ENCODE results near the gene SLC6A3.
A peak's percentile ranks its signal among the peaks of the same experiment; 100 is the strongest.

The SLC6A3 gene

DNA sequence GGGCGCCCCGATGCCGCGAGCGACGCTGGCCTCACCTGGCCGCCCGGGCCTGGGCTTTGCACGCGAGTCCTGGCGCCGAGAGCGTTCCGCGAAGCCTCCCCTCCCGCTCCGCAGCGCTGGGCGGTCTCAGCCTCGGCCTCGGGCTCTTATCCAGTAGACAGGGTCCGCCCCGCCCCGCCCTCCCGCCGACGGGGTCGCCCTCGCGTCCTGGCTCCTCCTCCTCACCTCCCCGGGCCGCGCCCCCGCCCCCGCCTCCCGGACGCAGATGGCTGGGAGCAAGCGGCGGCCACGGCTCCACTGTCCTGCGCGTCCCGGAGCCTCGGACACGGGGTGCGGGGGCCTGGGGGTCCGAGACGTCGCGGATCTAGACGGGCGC lies at the start of gene SLC6A3:
Gene SLC6A3, minus strand, starts transcription at position 128 of the 376 bp plus-strand sequence. CDS start 2,243 bp downstream, outside the sequence.
- no peak for DNase-seq (ENCODE audit: low spot score)

DNA sequence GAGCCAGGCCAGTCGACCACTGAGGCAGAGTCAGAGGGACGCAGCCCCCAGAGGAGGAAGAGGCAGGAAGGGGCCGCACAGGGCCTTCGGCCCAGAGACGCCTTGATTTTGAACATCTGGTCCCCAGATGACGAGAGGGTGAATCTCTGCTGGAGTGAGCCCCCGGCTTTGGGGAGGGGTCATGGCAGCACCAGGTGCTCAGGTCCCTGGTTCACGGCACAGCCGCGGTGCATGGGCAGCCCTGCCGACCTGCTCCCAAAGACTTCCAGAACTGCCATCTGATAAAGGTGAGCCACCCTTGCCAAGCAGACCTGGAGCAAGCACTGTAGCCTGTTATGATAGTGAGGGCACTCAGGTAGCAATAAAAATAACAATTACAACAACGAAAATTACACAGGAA lies 48.7 kb upstream of the SLC6A3 start:
- no peak for DNase-seq (ENCODE audit: low spot score)

DNA sequence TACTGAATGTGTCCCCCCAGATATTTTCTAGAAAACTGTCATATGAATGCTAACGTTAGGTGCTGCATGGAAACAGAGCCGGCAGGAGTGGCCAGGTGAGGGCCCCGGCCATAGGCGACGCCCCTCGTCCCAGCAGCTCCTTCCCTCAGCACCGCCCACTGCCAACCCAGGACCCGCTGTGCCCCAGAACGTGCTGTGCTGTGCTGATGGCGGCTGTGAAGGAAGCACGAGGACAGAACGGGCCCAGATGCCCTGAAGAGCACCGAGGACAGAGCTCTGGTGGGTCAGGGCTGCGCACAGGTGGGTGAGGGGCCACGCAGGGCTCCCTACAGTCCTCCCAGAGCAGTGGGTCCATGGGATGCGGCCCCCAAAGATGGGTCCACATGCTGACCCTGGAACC lies 48.2 kb upstream of the SLC6A3 start:
- no peak for DNase-seq (ENCODE audit: low spot score)

DNA sequence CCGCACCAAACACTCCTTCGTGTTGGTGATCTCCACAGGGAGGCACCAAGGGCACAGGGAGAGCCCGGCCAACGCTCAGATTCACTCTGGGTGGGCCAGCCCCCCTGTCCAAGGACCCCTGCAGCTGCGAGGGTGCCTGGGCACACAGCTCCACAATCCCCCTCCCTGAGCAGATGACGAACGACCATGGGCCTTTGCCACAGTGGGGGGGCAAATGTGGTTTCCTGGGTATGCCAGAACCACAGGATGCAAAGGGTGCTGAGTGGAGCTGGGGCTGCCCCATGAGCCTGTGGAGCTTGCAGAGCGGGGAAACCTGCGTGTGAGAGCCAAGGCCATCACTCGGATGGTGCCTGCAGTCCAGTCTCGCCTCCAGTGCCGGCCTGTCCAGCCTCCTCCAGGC lies 47.5 kb upstream of the SLC6A3 start:
- DNase-seq (ENCODE audit: low spot score) = no peak

DNA sequence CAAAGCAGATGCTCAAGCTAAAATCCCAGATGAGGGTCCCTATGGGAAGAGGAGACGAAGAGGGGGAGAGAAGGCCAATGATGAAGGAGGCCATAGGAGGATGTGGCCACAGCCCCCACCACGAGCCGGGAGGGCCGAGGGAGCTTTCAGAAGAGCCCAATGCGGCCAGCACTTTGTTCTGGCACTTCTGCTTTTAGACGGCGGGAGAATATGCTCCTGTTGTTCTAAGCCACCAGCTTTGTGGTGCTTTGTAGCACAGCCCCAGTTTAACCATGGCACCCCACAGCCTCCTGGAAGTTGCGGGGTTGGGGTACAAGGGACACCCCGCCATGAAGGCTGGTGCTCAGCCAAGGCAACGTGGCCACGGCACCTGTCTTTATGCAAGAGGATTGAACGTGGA lies 45.1 kb upstream of the SLC6A3 start:
- no peak for DNase-seq (ENCODE audit: low spot score)

DNA sequence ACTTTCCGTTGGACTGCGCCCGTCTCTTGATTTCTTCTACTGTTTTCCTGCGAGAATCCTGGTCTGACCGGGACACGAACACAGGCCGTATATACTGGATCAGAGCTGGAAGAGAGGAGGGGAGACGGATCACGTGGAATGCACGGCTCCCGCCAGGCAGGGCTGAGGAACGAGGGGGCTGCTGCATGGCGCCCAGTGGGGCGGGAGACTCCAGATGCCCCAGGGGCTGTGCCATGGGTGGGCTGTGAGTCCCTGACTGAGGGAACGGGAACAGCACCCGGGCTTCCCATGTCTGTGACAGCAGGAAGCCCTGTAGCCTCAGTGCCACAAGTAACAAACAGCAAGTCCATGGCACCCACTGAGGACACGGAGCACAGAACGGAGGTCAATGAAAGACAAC lies 44.5 kb upstream of the SLC6A3 start:
- no peak for DNase-seq (ENCODE audit: low spot score)

DNA sequence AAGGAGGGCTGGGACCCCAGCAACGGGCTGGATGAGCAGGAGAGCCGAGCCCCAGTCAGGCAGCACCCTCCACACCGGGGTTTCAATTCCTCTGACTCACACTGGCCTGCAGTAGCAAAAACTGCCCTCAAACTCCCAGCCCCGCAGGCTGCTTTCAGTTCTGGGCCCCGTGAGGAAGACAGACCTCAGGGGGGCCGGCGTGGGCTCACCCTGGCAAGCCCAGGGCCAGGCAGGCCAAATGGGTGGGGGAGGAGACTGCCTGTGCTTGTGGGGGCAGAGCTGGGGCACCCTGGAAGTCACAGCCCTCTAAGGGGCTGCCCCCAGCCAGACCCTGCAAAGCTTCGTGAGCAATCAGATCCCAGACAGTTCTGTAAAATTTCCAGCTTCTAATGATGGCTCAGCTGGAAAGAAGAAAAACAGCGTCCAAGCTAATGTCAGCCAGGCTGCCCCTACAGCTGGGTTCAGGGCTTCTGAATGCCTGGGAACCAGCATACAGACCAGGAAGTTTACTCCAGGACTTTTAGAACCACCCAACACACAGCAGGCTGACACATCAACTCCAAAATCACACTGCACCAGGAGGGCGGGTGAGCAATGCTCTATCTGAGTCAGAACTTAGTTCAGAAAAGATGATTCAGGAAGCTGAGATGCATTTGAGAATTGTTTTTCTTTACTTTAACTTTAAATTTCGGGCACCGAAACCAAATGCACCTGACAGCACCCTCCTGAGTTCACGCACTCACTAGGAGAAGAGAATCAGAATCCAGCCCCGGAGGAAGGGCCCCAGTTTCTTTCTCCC lies 43.8 kb upstream of the SLC6A3 start:
- no peak for DNase-seq (ENCODE audit: low spot score)

DNA sequence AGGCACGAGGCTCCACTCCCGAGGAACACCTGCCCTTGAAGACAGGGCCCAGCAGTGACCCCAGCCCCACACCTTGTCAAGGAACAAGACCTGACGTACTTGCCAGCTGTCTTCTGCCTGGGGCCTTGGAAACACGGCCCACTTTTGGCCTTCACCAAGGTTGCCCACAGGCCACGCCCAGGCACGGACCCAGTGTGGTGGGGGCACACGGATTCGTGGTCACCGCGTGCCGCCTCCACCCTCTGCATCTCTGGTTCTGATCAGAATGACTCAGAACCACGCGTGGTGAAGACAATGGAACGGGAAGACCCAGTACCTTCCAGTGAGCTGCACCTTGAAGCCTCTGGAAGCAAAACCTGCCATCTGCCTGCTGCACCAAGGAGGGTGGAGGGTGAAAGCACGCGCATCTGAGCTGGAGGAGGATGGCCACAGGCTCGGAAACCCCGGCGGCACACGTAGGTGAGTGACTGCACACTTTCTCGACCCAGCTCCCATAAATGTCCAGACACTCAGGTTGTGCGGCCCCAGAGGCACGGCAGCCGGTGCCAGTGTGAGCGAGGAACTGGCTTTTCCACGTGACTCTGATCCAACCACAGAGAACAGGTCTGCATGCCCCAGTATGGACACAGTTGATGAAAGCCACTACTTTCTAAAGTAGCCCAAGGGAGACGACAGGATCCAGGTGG lies 42.0 kb upstream of the SLC6A3 start:
- DNase-seq (ENCODE audit: low spot score) = no peak

DNA sequence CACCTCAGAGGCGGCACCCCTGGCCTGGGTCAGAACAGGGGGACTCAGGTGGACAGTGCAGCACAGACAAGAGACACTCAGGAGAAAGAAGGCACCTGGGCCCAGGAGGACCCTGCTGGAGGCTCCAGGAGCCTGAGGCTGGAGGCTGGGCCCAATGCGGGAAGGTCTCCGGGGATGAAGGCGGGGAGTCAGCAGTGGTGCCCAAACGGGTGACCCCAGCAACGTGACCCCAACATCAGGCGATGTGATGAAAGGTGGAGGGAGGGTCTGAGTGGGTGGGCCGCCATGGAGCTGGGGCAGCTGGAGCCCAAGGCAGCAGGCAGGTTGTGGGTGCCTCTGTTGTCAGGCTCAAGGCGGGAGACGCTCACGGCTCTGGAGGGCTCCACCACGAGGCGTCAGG lies 41.0 kb upstream of the SLC6A3 start:
- DNase-seq (ENCODE audit: low spot score) = no peak

DNA sequence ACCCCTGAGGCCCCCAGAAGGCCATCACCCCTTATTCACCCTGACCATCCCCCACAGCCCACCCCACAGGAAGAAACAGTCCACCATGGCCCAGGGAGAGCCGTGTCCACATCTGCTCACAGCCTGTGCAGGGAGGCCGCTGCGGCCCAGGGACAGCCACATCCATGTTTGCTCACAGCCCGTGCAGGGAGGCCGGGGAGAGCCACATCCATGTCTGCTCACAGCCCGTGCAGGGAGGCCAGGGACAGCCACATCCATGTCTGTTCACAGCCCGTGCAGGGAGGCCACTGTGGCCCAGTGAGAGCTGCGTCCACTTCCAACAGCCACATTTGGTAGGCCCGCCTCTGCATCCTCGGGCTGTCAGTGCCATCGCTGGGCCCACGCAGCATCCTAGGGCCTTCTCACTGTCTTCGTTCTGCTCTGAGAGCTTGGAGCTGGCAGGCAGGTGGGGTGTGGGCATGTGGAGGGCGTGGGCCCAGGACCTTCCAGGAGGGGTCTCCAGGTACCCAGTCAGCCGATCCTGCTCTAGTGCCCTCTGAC lies 40.4 kb upstream of the SLC6A3 start:
- DNase-seq (ENCODE audit: low spot score) = no peak

DNA sequence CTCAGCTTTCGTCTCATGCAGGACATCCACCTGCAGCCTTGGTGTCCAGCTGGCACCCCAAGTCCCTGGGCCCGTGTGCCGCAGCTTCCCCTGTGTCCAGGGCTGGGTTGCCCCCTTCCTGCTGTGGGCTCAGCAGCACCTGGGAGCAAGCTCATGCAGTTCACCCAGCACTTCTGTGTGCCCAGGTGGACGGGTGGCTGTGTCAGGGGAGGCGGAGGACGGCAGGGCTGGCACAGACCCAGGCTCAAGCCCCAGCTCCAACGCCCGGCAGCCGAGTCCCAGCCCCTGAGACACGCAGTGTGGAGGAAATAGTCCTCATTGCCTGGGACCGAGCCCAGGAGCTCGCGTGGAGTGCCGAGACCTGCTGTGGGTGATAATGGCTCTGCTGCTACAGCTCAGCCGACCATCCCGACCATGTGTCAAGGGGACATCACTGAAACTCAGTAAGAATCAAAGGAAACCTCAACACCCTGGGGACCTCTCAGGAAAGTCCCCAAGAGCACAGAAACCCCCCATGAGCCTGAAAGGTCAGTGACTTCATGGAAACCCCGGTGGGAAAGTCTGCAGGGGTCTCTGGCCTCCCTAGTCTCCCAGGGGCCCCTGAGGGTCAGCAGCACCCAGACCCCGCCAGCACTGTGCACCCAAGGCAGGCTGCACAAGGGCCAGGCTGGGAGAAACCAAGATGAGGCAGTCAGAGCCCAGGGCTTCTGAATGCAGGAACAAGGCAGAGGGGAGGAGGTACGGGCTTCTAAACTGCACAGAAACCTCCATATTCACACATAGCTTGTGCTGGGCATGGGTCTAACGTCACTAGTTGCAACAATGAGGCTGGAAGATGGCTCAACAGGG lies 39.7 kb upstream of the SLC6A3 start:
- no peak for DNase-seq (ENCODE audit: low spot score)

DNA sequence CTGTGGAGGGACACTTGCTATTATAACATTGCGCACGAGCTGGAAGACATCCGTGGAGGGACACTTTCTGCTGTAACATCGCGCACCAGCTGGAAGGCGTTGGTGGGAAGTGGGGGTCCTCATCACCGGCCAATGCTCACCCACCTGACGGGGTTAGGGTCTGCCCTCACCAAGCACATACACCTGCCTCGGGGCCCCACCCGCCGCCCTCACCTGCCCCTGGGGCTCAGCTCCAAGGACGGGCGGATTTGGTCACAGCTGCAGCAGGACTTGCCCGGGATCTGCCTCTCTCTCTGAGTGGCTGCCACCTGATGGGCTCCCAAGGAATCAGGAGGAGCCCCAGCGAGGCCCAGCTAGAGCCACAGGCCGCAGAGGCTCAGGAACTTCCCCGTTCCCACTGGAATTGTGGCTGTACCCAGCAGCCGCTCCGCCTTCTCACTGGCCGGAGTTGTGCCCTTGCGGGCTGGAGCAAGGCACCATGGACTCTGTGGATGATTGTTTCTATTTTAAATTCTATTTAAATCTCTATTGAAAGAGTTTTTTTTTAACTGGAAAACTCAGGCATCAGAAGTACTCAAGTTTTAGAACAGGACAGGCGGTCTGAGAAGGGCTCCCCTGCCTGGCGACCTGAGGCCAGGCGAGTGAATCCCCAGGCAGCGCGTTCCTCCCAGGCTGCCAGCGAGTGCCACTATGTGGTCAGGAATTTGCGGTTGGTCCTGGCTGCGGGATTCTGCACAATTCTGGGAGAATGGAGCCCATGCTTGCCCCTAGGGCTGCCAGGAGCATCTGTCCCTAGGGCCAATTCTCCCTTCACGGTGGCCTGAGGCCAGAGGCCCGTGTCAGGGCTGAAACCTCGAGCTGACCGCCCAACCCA lies 38.9 kb upstream of the SLC6A3 start:
- no peak for DNase-seq (ENCODE audit: low spot score)

DNA sequence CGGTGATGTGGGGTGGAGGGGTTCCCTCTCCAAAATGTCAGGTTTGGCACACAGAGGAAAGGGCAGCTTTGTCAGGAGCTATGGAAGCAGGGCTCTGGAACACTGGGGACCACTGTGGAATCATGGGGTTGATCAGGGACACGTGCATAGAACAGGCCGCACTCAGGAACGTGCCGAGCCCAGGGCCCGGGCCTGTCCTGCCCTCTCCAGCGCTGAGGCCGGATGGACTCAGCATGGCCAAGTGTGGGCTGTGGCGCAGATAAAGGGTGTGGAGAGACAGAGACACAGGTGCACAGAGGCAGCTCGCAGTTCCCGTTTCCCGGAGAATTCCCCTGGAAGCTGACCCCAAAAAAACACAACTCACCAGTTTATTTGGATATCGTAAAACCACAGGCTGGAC lies 37.8 kb upstream of the SLC6A3 start:
- DNase-seq (ENCODE audit: low spot score) = no peak

DNA sequence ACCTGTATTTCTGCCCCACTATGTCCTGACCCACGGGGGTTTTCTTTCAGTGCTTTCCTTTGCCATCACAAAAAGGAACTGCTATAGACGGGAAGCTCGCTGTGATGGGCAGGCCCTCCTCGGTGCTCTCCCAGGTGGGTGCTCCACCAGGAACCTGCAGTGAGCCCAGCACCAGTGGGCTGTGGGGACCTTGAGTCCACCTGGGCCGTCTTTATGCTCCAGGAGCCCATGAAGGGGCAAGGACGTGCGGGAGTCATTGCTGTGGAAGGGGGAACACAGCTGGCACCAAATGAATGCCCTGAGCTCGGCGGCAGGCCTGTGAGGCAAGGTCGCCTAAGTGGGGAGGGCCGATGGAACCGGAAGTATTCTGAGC lies 36.7 kb upstream of the SLC6A3 start:
- DNase-seq (ENCODE audit: low spot score) = no peak

DNA sequence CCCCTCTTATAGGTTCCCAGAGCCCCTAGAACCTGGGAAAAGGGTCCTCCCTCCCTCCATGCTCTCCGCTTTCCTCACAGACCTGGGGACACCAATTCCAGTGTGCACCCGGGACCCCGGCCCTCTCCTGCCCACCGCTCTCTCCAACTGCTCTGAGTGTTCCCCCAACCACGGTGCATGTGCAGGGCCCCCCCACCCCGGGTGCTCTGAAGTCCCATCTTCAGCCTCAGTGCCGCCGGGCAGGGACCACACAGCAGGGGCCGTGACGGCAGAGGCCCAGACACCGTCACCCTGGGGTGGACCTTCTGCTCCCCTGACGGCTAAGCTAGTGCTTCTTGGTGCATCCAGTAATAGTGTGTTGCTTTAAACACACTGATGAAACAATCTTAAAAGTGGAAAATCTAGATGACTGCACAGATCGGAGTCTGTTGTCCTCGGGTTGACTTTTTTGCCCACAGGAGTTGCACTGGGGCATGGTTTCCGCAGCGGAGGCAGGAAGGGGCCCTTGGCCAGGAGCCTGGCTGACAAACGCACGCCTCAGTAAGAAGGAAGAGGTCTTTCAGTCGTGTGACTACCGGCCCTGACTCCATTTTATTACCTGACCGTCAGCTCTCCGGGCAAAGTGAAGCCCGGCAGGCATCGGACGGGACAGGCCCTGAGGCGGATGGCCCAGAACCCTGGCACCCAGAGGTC lies 36.2 kb upstream of the SLC6A3 start:
- DNase-seq (ENCODE audit: low spot score) = no peak

DNA sequence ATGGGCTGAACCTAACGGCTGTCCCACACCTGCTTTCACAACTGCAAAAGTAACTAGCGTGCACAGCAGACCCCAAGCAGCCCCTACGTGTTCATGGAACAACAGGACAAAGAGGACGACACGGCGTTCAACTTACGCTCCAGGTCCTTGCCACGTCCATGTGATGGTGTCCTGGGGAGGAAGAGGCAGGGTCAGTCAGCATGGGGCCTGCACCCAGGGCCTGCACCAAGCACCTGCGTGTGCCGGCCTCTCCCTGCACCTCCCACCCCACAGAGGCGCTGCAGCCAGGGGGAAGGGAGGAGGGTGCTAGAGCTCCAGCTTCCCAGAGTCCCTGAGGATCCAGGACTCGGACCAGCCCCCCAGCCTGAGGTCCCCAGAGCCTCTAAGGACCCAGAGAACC lies 35.6 kb upstream of the SLC6A3 start:
- DNase-seq (ENCODE audit: low spot score) = no peak

DNA sequence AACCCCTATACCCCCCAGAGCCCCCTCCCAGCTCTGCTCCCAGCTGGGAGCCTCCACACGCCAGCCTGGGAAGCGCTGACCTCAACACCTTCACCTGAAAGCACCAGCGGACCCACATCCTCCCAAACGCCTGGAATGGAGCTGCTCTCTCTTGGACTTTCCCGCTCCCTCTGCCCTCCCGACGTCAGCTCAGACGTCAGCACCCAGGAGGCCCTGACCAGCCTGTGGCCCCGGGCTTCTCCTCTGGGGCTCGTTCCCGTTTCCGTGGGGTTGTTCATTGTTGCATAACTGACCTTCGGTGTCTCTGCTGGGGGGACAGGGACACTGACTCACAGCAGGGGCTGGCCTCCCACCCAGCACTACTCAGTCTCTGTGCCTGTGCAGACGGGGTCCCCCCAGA lies 35.0 kb upstream of the SLC6A3 start:
- DNase-seq (ENCODE audit: low spot score) = peak; percentile 30

DNA sequence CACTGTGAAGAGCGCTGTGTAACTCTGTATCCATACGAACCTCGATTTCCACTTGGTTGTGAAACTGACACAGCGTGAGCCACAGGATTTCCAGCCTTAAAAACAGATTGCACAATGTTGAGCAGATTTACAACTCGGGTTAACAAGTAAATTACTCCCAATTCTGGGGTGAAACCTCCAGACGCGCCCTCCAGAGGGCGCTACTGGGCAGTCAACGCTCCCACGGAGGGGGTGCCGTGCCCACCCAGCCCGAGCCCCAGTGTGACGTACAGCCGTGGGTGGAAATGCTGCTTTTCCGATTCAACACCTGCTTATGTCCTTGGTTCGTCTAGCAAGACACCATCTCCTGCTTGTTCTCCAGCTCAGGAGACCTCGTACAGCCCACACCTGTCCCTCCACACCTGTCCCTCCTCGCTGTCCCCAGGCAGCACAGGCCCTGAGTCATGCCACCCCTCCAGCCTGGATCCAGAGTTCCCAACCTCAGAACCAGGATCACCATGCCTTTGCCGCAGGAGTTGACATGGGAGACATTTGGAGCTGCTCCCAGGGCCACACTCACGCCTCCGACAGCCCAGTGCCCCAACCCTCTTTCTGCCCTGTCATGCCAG lies 34.4 kb upstream of the SLC6A3 start:
- DNase-seq (ENCODE audit: low spot score) = no peak

DNA sequence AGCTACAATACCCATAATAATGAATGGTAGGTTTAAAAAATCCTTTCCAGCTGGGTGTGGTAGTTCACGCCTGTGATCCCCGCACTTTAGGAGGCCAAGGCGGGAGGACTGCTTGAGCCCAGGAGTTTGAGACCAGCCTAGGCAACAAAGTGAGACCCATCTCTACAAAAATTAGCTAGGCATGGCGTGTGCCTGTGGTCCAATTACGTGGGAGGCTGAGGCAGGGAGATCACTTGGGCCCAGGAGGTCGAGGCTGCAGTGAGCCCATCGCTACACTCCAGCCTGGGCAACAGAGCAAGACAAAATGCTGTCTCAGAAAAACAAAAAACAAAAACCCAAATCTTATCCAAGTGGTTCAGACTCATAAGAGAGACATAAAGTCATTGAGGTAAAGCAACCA lies 33.8 kb upstream of the SLC6A3 start:
- no peak for DNase-seq (ENCODE audit: low spot score)

DNA sequence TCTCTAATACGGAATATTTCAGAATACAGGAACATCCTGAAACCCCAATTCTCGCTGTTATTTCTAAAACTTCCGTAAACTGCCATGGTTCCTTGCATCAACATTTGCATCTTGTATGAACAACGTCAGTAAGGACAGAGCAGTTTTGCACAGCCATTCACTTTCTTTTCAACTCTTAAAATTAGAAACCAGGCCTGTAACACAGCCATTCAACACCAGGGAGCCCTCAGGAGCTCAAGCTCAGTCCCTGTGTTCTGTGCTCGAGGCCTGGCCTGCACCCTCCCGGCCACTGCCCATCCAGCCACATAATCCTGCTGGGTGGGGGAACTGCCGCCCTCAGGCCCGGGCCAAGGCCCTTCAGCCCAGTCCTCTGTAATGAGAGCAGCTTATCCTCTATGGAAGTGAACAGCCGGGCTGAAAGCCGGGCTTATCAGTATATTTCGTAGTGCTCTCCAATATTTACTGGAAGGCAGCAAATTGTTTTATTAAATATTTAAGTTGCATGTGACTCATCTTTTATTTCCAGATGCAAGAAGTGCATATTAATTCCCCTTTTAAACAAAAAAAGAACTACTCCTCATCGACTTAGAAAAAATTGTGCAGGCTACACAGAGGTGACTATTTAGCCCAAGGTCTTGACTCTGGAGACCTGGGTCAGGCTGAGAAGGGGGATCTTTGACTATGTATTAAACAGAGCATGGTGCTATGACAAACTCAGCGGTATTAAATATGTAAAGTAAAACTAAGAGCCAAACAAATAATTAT lies 33.2 kb upstream of the SLC6A3 start:
- DNase-seq (ENCODE audit: low spot score) = no peak
